Nephron (organoid): ENCODE measurements around the gene CSH1.

Source experiments
- H3K27ac Mint-ChIP-seq, 3 experiments: 2 replicates each; pipeline ENCODE4 v1.8.0; 2020; ENCODE audit warnings: mixed read lengths in 3 of 3, mild to moderate bottlenecking in 2 of 3, moderate library complexity in 1 of 3
- H3K27me3 Mint-ChIP-seq: 2 replicates; pipeline ENCODE4 v1.8.0; 2021; ENCODE audit warnings: low read depth, mild to moderate bottlenecking, moderate library complexity, mixed read lengths
- H3K36me3 Mint-ChIP-seq: 2 replicates; pipeline ENCODE4 v1.8.0; 2020; ENCODE audit warnings: low read depth, mixed read lengths
- H3K4me1 Mint-ChIP-seq: 2 replicates; pipeline ENCODE4 v1.8.0; 2020; ENCODE audit warnings: mixed read lengths
- H3K4me3 Mint-ChIP-seq, 3 experiments: 2 replicates each; pipeline ENCODE4 v1.8.0; 2020; ENCODE audit warnings: mild to moderate bottlenecking in 3 of 3, mixed read lengths in 3 of 3, moderate library complexity in 2 of 3
- H3K9me3 Mint-ChIP-seq: 2 replicates; pipeline ENCODE4 v1.8.0; 2020; ENCODE audit warnings: mixed read lengths
- TF ChIP-seq, protein P1 (sequence below), 3 experiments: fragments of 200-600 bp; sonication (generic); IDR thresholded peaks; one replicate each; pipeline ENCODE4 v1.5.0; 2021; ENCODE audit warnings: antibody characterized with exemption in 3 of 3; ENCODE audit not compliant: unreplicated experiment in 3 of 3

The CSH1 gene

DNA sequence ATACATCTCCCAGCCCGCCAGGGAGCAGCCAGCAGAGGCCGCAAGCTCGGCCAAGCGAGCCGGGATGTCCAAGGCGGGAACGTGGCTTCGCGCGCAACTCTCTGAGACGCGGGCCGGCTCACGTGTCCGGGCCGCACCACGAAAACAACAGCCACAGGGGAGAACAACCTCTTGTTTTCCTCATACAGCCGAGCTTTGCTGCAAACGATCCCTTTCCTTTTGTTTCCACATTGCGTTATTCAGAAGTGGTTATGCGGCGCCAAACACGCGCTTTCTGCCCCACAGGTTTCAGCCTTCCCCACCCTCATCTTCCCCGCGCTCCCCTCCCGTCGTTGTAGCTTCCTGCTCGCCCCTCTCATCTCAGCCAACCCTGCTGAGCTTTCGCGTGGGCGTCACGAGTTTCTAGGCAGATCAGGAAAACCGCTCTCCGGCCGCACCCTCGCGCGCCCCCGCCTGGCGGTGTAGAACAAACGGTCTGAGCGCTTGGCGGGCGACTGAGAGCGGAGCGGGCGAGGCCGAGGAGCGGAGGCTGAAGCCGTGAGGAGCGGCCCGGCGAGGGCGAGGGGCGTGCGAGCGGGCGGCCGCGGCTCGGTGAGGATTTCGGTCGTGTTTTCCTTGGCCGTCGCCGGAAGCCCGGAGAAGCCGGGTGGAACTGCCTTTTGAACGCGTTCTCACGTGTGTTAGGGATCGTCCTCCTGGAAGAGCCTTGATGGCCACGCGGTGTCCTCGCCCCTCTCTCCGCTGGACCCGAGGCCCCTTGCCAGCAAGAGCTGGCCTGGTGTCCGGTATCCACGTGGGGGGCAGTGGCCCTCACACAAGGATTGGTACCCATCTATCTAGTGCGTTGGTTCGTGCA, 47.3 kb downstream of the CSH1 start:
- Mint-ChIP-seq H3K4me3 (peak overlapping the region; percentile 69 to 84 (median 73)), H3K36me3 (no peaks in the 10 kb centered on the region), H3K9me3 (peaks cover 4% of the 10 kb centered on the region), H3K27ac (peak overlapping the region; percentile 79 to 92 (median 82)), H3K4me1 (peaks cover 9% of the 10 kb centered on the region), H3K27me3 (peaks cover 4% of the 10 kb centered on the region)
- TF ChIP-seq, protein P1, sequence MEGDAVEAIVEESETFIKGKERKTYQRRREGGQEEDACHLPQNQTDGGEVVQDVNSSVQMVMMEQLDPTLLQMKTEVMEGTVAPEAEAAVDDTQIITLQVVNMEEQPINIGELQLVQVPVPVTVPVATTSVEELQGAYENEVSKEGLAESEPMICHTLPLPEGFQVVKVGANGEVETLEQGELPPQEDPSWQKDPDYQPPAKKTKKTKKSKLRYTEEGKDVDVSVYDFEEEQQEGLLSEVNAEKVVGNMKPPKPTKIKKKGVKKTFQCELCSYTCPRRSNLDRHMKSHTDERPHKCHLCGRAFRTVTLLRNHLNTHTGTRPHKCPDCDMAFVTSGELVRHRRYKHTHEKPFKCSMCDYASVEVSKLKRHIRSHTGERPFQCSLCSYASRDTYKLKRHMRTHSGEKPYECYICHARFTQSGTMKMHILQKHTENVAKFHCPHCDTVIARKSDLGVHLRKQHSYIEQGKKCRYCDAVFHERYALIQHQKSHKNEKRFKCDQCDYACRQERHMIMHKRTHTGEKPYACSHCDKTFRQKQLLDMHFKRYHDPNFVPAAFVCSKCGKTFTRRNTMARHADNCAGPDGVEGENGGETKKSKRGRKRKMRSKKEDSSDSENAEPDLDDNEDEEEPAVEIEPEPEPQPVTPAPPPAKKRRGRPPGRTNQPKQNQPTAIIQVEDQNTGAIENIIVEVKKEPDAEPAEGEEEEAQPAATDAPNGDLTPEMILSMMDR (IDR thresholded peaks at IDR 0.05; ENCODE audit: unreplicated experiment in 3 of 3), result peak; percentile 51 to 70 (median 52)

GRCh38 chr17:63847525-63848249, 48.7 kb downstream of the CSH1 start:
- Mint-ChIP-seq H3K4me1 (peaks cover 14% of the 10 kb centered on the region), H3K9me3 (peaks cover 4% of the 10 kb centered on the region), H3K4me3 (peak overlapping the region; percentile 23 to 61 (median 26)), H3K27me3 (peaks cover 4% of the 10 kb centered on the region), H3K36me3 (no peaks in the 10 kb centered on the region), H3K27ac (peak overlapping the region in 2 of 3 experiments; percentile 34 to 74)
- TF ChIP-seq, protein P1 (IDR thresholded peaks at IDR 0.05; ENCODE audit: unreplicated experiment in 3 of 3), result no peak

DNA sequence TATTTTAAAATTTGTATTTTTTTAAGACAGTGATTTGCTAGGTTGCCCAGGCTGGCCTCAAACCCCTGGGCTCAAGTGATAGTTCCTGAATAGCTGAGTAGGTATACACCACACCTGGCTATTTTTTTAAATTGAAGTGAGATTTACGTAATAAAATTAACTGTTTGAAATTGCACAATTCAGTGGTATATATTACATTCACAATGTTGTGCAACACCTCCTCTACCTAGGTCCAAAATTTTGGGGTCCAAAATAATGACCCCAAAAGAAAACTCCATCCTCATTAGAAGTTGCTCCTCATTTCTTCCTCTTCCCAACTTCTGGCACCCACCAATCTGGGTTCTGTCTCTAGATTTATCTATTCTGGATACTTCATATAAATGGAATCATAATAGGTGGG, 50.9 kb downstream of the CSH1 start:
- Mint-ChIP-seq H3K27me3 (peaks cover 4% of the 10 kb centered on the region), H3K36me3 (no peaks in the 10 kb centered on the region), H3K4me1 (peaks cover 24% of the 10 kb centered on the region), H3K9me3 (peaks cover 4% of the 10 kb centered on the region), H3K27ac (peak overlapping the region in 1 of 3 experiments; percentile 26), H3K4me3 (peak overlapping the region; percentile 7 to 21 (median 11))
- TF ChIP-seq, protein P1 (IDR thresholded peaks at IDR 0.05; ENCODE audit: unreplicated experiment in 3 of 3), result no peak
